ENCODE measurements around the gene FBXL19.

FBXL19 gene

GRCh38 chr16:30995927-30996323 is 72.6 kb downstream of the FBXL19 start:
- peak overlapping the region; percentile 94 for H3K27ac ChIP-seq
- no peak for TF ChIP-seq CTCF (conservative IDR thresholded peaks at IDR 0.05; ENCODE audit: low read depth)
- ChIA-PET CTCF (interaction anchor here (0.6 to 1.5 kb wide), 3 partner anchors 11 to 99 kb away, joined by 3 to 11 read pairs (median 3); partner anchors contain the start of gene HSD3B7), POLR2A (ENCODE audit: low non-redundant PET) (no interaction called here)
- no peak for DNase-seq (ENCODE audit: low spot score)

- ChIA-PET CTCF (interaction anchor here (0.6 to 1.5 kb wide), 3 partner anchors 12 to 99 kb away, joined by 3 to 11 read pairs (median 3); partner anchors contain the start of gene HSD3B7), POLR2A (ENCODE audit: low non-redundant PET) (no interaction called here)
Measured at GRCh38 chr16:30996324-30996984, 73.1 kb downstream of the FBXL19 start.

DNA sequence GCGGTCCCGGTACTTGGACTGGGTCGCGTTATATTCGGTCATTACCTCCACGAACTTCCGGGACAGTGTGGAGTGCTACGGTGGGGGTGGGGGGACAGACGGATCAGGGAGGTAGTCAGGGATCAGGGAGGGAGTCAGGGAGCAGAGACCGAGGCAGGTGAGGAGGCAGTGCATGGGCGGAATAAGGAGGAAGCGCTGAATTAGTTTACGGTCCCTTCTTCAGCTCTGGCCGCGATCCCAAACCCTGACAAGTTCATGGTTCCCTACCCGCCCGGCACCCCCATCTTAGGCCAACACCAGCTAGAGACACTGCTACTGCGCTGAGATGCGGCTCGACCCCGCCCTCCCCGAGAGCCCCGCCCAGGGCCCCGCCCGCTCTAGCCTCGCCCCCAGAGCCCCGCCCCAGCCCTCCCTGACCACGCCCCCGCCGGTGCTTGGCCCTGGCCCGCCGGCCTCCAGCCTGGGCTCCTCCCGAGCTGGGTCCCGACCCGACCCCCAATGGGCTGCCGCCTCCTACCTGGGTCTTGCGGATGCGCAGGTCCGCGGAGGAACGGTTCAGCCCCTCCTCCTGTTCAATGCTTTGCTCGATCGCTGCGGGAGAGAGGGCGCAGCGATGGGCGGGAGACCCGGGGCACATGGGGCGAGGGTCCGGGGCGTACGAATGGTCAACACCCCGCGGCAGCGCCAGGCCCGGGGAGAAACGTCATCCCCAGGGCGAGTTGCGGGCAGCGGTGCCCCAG is 73.8 kb downstream of the FBXL19 start:
- ChIA-PET POLR2A (ENCODE audit: low non-redundant PET) (interaction anchor here (0.7 kb wide), 1 partner anchor 68 kb away, joined by 3 read pairs; no protein-coding TSS in a partner anchor), CTCF (interaction anchor here (1.5 kb wide), 1 partner anchor 12 kb away, joined by 11 read pairs; the partner anchor contains the start of gene HSD3B7)
- peak; percentile 92 for DNase-seq (ENCODE audit: low spot score)
- H3K27ac ChIP-seq: peak overlapping the region; percentile 94
- no peak for TF ChIP-seq CTCF (conservative IDR thresholded peaks at IDR 0.05; ENCODE audit: low read depth)

More at GRCh38 chr16:30996324-30996984, 73.1 kb downstream of the FBXL19 start:
- DNase-seq (ENCODE audit: low spot score): no peak
- no peak for TF ChIP-seq CTCF (conservative IDR thresholded peaks at IDR 0.05; ENCODE audit: low read depth)
- peak overlapping the region; percentile 94 for H3K27ac ChIP-seq

- peak overlapping the region; percentile 94 for H3K27ac ChIP-seq
- peak; percentile 92 for DNase-seq (ENCODE audit: low spot score)
- ChIA-PET CTCF (interaction anchor here (0.6 to 1.4 kb wide), 3 partner anchors 13 to 445 kb away, joined by 3 to 14 read pairs (median 4); partner anchors contain the start of genes HSD3B7 and ZNF843), POLR2A (ENCODE audit: low non-redundant PET) (interaction anchor here (0.5 to 0.7 kb wide), 2 partner anchors 55 to 67 kb away, joined by 3 to 7 read pairs; no protein-coding TSS in a partner anchor)
- no peak for TF ChIP-seq CTCF (conservative IDR thresholded peaks at IDR 0.05; ENCODE audit: low read depth)
Measured at GRCh38 chr16:30997725-30998711, 74.6 kb downstream of the FBXL19 start.
